ENCODE results near the gene GRM5. TPM values are rescaled to one million over a fixed set of nuclear protein-coding genes. Genes with fewer than 3 reads are reported as not detected.

The GRM5 gene
- total RNA-seq, 3 donors from 2014 or later, result 0.33 TPM; not detected in 2

GRCh38 chr11:88779577-88779976 lies 286.2 kb downstream of the GRM5 start:
- H3K36me3 ChIP-seq, result no peaks in the 10 kb centered on the region

GRCh38 chr11:88770475-88771079 lies 295.2 kb downstream of the GRM5 start:
- Histone ChIP-seq H3K27me3 (no peaks in the 10 kb centered on the region), H3K4me1 (no peaks in the 10 kb centered on the region), H3K4me3 (no peak overlapping the region), H3K9me3 (no peaks in the 10 kb centered on the region), H3K36me3 (no peaks in the 10 kb centered on the region), H3K27ac (no peak overlapping the region)
- TF ChIP-seq POLR2A (IDR thresholded peaks at IDR 0.05) (no peak), POLR2AphosphoS5 (IDR thresholded peaks at IDR 0.05) (no peak)
- TF ChIP-seq, protein P1, sequence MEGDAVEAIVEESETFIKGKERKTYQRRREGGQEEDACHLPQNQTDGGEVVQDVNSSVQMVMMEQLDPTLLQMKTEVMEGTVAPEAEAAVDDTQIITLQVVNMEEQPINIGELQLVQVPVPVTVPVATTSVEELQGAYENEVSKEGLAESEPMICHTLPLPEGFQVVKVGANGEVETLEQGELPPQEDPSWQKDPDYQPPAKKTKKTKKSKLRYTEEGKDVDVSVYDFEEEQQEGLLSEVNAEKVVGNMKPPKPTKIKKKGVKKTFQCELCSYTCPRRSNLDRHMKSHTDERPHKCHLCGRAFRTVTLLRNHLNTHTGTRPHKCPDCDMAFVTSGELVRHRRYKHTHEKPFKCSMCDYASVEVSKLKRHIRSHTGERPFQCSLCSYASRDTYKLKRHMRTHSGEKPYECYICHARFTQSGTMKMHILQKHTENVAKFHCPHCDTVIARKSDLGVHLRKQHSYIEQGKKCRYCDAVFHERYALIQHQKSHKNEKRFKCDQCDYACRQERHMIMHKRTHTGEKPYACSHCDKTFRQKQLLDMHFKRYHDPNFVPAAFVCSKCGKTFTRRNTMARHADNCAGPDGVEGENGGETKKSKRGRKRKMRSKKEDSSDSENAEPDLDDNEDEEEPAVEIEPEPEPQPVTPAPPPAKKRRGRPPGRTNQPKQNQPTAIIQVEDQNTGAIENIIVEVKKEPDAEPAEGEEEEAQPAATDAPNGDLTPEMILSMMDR (IDR thresholded peaks at IDR 0.05), result no peak
- intact Hi-C loops (cut with DNase I; ENCODE audit: low total_unique reads), result no loop called here
- no peak for DNase-seq (ENCODE audit: low spot score in 2 of 2)

More at GRCh38 chr11:88779577-88779976, 286.2 kb downstream of the GRM5 start:
- intact Hi-C loops (cut with DNase I; ENCODE audit: low total_unique reads), result no loop called here
- TF ChIP-seq POLR2A (IDR thresholded peaks at IDR 0.05) (no peak), POLR2AphosphoS5 (IDR thresholded peaks at IDR 0.05) (no peak)
- TF ChIP-seq, protein P1 (IDR thresholded peaks at IDR 0.05), result no peak
- H3K4me1 ChIP-seq, result no peaks in the 10 kb centered on the region
- no peaks in the 10 kb centered on the region for H3K9me3 ChIP-seq
- DNase-seq (ENCODE audit: low spot score in 2 of 2), result no peak
- no peak overlapping the region for H3K27ac ChIP-seq
- H3K4me3 ChIP-seq, result no peak overlapping the region
- H3K27me3 ChIP-seq, result no peaks in the 10 kb centered on the region

DNA sequence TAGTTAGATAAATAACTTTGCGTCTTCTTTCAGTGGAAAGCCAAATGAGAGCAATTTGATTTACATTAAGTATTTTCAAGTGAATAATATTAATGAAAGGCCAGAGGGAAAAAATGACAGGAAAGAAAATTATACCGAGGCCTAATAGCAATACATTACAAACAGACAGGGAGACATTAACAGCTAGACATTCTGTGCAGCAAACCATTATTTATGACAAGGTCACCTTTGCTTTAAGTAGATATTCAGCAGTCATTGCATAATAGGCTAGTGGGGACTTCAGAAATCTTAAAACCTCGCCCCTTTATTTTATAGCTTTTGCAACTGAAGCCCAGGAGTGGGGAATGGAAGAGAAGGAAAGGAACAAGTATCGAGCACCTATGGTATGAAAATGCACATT lies 321.6 kb downstream of the GRM5 start:
- intact Hi-C loops (cut with DNase I; ENCODE audit: low total_unique reads), result no loop called here
- no peak for TF ChIP-seq POLR2AphosphoS5 (IDR thresholded peaks at IDR 0.05)
- TF ChIP-seq POLR2A (IDR thresholded peaks at IDR 0.05), result no peak
- TF ChIP-seq, protein P1 (IDR thresholded peaks at IDR 0.05), result no peak
- Histone ChIP-seq H3K9me3 (no peaks in the 10 kb centered on the region), H3K27me3 (no peaks in the 10 kb centered on the region), H3K4me1 (no peaks in the 10 kb centered on the region), H3K36me3 (no peaks in the 10 kb centered on the region), H3K27ac (no peak overlapping the region), H3K4me3 (no peak overlapping the region)
- no peak for DNase-seq (ENCODE audit: low spot score in 2 of 2)

DNA sequence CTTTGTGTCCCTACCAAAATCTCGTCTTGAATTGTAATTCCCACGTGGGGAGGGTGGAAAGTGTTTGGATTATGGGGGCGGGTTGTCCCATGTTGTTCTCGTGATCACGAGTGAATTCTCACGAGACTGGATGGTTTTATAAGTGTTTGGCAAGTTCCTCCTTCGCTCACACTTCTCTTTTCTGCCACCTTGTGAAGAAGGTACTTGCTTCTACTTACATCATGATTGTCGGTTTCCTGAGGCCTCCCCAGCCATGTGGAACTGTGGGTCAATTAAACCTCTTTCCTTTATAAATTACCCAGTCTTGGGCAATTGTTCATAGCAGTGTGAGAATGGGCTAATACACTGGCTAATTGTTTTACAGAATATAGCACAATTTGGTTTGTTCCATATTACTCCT lies 326.3 kb downstream of the GRM5 start:
- Histone ChIP-seq H3K27me3 (no peaks in the 10 kb centered on the region), H3K36me3 (no peaks in the 10 kb centered on the region), H3K4me1 (no peaks in the 10 kb centered on the region), H3K27ac (no peak overlapping the region), H3K4me3 (no peak overlapping the region), H3K9me3 (no peaks in the 10 kb centered on the region)
- intact Hi-C loops (cut with DNase I; ENCODE audit: low total_unique reads), result no loop called here
- DNase-seq (ENCODE audit: low spot score in 2 of 2), result no peak
- TF ChIP-seq, protein P1 (IDR thresholded peaks at IDR 0.05), result no peak
- TF ChIP-seq POLR2A (IDR thresholded peaks at IDR 0.05) (no peak), POLR2AphosphoS5 (IDR thresholded peaks at IDR 0.05) (no peak)

DNA sequence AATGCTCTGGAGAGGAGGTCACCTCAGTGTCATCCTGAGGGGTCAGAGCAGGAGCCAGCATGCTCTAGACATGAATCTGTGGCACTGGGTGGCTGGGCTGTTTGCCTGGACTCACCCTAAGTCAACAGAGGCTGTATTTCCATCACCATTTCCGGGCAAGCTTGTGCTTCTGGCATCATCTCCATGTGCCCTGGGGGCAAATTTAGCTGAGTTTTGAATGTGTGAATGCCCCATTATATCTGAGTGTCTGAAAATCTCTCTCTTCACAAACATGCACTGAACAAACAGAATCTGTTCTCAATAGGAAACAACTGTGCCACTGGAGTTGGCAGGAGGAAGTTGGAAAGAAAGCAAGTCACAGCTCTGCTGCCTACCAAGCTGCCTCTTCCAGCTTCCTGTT lies 356.2 kb downstream of the GRM5 start:
- DNase-seq (ENCODE audit: low spot score in 2 of 2), result peak in 1 of 2 donors; percentile 21
- H3K27ac ChIP-seq, result peak overlapping the region in 1 of 2 donors; percentile 19

More for the DNA sequence above, 356.2 kb downstream of the GRM5 start:
- no peaks in the 10 kb centered on the region for H3K36me3 ChIP-seq
- H3K27me3 ChIP-seq, result no peaks in the 10 kb centered on the region
- H3K4me3 ChIP-seq, result no peak overlapping the region
- intact Hi-C loops (cut with DNase I; ENCODE audit: low total_unique reads), result no loop called here
- TF ChIP-seq, protein P1 (IDR thresholded peaks at IDR 0.05), result no peak
- TF ChIP-seq POLR2AphosphoS5 (IDR thresholded peaks at IDR 0.05) (no peak), POLR2A (IDR thresholded peaks at IDR 0.05) (no peak)
- no peaks in the 10 kb centered on the region for H3K4me1 ChIP-seq
- H3K9me3 ChIP-seq, result no peaks in the 10 kb centered on the region
